GM12891 (cell line): Measurements from ENCODE around the gene CTSF. TPM values are rescaled to one million over a fixed set of nuclear protein-coding genes. Genes with fewer than 3 reads are reported as not detected.
"Not testable (repeated sequence)": the region's sequence is repeated elsewhere in the genome, so short reads cannot be mapped to it uniquely, and the experiment has no call there.

Source experiments
- DNase-seq: peaks from one replicate; pipeline ENCODE4 v3.0.0; 2011; ENCODE audit warnings: low spot score; ENCODE audit not compliant: insufficient read length
- FAIRE-seq: peaks from 2 replicates; lab custom pipeline; 2011; peaks lifted over from hg19 to GRCh38; lab: Jason Lieb, UNC
- PAX5 ChIP-seq: IDR thresholded peaks from 2 replicates; pipeline ENCODE4 v1.6.1; 2011; ENCODE audit warnings: low read length, moderate library complexity, mild to moderate bottlenecking; ENCODE audit not compliant: insufficient read depth, severe bottlenecking
- POLR2A ChIP-seq: IDR thresholded peaks from 2 replicates; pipeline ENCODE4 v1.6.1; 2011; ENCODE audit warnings: low read depth, low read length, control low read depth
- POLR2AphosphoS5 ChIP-seq: IDR thresholded peaks from 2 replicates; pipeline ENCODE4 v1.6.1; 2011; ENCODE audit warnings: low read depth, low read length, control low read depth
- POU2F2 ChIP-seq: IDR thresholded peaks from 2 replicates; pipeline ENCODE4 v1.6.1; 2011; ENCODE audit warnings: low read depth, mild to moderate bottlenecking, control low read depth, low read length, moderate library complexity
- SPI1 ChIP-seq: IDR thresholded peaks from 2 replicates; pipeline ENCODE4 v1.6.1; 2011; ENCODE audit warnings: low read depth, low read length, control low read depth
- TAF1 ChIP-seq: IDR thresholded peaks from 2 replicates; pipeline ENCODE4 v1.6.1; 2011; ENCODE audit warnings: low read depth, low read length, control low read depth
- polyA plus RNA-seq: library from polyadenylated mRNA; unstranded; fragments of >200 nt; gene quantifications from one replicate; pipeline ENCODE4 v1.2.1, GENCODE V29; 2012; ENCODE audit warnings: low read depth, missing spikeins, inconsistent platforms; ENCODE audit not compliant: missing spikeins

Gene CTSF
- polyA plus RNA-seq, result 0.36 TPM

- DNase-seq (peak; percentile 93), FAIRE-seq (peak; percentile 86)
- TF ChIP-seq POLR2A (no peak), TAF1 (no peak), POLR2AphosphoS5 (no peak), PAX5 (no peak), SPI1 (no peak), POU2F2 (no peak)
These were observed at the start of gene CTSF for GRCh38 chr11:66568124-66568916. Gene CTSF, minus strand, starts transcription at chr11:66568606. Its CDS starts 120 bp downstream, at chr11:66568486.

- no peak for DNase-seq
- TF ChIP-seq POU2F2 (0 out of 2 replicates have a peak, but pooled peaks have one; percentile 12), SPI1 (peak; percentile 31; the same call in 1 of the 2 replicates), POLR2AphosphoS5 (no peak)
- FAIRE-seq, result no peak
These were observed 48.9 kb upstream of the CTSF start for GRCh38 chr11:66617155-66617834.

GRCh38 chr11:66616379-66617154 is 48.2 kb upstream of the CTSF start, which contains the start of gene RBM14:
Gene RBM14, plus strand, starts transcription at chr11:66616630. Its CDS starts 91 bp downstream, at chr11:66616721.
- FAIRE-seq (peak; percentile 93), DNase-seq (peak; percentile 99)
- TF ChIP-seq POU2F2, result peak; percentile 16; the same call in 1 of the 2 replicates
- TF ChIP-seq PAX5, result no peak
- TF ChIP-seq POLR2AphosphoS5, result peak; percentile 99
- TF ChIP-seq POLR2A, result peak; percentile 98
- TF ChIP-seq TAF1, result peak; percentile 98
- TF ChIP-seq SPI1, result no peak

GRCh38 chr11:66614073-66614472 is 45.7 kb upstream of the CTSF start:
- no peak for TF ChIP-seq PAX5
- TF ChIP-seq POU2F2, result no peak
- TF ChIP-seq TAF1, result no peak
- TF ChIP-seq SPI1, result no peak
- TF ChIP-seq POLR2AphosphoS5, result no peak
- TF ChIP-seq POLR2A, result no peak
- FAIRE-seq, result no peak

GRCh38 chr11:66612458-66612857 is 44.1 kb upstream of the CTSF start:
- TF ChIP-seq PAX5 (no peak), POU2F2 (no peak), POLR2A (no peak), TAF1 (no peak), POLR2AphosphoS5 (no peak), SPI1 (no peak)
- FAIRE-seq (no peak), DNase-seq (no peak)

More at GRCh38 chr11:66614073-66614472, 45.7 kb upstream of the CTSF start:
- no peak for DNase-seq

GRCh38 chr11:66609721-66610617 is 41.6 kb upstream of the CTSF start:
- no peak for FAIRE-seq
- no peak for DNase-seq
- TF ChIP-seq POLR2AphosphoS5 (no peak), PAX5 (no peak), POLR2A (no peak), TAF1 (no peak), SPI1 (no peak), POU2F2 (no peak)

- FAIRE-seq (no peak), DNase-seq (no peak)
- no peak for TF ChIP-seq PAX5
- TF ChIP-seq POLR2AphosphoS5, result no peak
- TF ChIP-seq TAF1, result no peak
- TF ChIP-seq SPI1, result no peak
- TF ChIP-seq POLR2A, result no peak
- no peak for TF ChIP-seq POU2F2
These were observed 38.9 kb upstream of the CTSF start for GRCh38 chr11:66607126-66607834.

GRCh38 chr11:66606608-66607007 is 38.2 kb upstream of the CTSF start:
- not testable (repeated sequence) for DNase-seq, FAIRE-seq
